HG03064 (cell line): Measurements from ENCODE around the gene SEC22B.
A peak's percentile ranks its signal among the peaks of the same experiment; 100 is the strongest.
"Not testable (repeated sequence)": the region's sequence is repeated elsewhere in the genome, so short reads cannot be mapped to it uniquely, and the experiment has no call there.

ENCODE experiments used
- ATAC-seq: cut with Tn5 transposase; IDR thresholded peaks from one replicate; pipeline ENCODE4 v1.9.1; 2021; ENCODE audit warnings: low read depth; ENCODE audit not compliant: unreplicated experiment

The SEC22B gene

DNA sequence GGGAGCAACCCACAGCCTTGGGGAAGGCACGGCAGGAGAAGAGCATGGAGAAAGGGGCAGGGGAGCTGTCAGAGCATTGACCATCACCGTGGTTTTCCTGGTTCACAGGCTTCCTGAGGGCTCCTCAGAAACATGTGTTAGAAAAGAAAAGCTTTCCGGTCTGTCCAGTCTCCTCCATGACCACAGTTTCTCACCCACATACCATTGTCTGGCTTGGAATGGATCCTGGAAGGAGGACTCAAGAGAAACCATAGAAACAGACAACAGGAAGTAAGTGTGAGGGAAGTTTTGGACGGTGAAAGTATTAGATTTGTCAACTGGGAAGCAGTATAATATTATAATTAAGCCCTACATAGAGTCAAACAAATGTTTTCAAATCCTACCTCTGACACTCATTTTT is 55.8 kb downstream of the SEC22B start:
- ATAC-seq, result not testable (repeated sequence)

DNA sequence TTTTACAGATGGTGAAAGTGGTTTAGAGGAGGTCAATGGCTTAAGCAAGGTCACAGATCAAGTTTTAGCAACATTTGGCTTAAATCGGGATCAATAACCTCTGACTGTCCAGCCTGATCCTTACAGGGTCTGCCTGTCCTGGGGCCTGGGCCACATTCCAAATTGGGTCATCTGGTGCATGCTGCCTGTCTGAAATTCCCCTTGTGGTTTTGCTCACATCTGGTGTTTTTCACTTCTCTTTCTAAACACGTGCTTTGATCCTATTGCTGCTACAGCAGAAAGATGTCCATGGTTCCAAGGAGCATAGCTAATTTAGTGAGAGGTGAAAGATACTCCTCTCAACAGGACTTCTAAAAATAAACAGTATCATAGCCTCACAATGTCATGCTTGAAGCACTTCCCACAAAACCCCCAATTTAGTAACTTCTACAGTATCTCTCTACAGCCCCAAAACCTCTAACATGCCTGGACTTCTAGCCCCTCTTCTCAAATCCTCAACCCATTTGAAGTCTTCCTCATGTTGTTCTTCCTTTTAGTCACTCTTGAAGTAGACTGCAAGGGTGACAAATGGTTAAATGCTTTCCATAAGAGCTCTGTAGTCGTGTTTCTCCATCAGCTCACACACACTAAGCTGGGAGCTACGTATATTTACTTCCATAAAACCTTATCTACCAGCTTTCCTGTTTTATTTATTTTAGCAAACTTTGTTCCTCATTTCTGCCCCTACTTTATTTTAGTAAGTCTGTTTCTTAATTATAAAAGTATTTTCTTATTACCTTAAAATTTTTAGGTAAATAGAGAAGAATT is 58.7 kb downstream of the SEC22B start:
- peak; percentile 58 for ATAC-seq

DNA sequence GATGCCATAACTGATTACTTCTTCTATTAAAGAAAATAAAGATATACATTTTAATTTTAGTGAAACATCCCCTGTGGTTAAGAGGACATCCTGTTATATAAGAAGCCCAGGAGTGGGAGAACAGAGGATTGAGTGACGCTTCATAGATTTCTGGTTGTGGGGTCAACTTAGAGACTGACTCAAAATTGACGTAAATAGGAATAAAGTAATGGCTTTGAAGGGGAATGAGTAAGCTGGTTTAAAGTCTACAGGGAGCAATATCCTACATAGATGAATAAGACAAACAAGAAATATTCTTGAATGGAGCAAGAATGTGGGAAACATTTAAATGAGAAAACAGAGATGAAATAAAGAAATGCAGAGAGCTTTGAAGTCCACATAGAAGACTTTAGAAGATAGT is 60.2 kb downstream of the SEC22B start:
- not testable (repeated sequence) for ATAC-seq

DNA sequence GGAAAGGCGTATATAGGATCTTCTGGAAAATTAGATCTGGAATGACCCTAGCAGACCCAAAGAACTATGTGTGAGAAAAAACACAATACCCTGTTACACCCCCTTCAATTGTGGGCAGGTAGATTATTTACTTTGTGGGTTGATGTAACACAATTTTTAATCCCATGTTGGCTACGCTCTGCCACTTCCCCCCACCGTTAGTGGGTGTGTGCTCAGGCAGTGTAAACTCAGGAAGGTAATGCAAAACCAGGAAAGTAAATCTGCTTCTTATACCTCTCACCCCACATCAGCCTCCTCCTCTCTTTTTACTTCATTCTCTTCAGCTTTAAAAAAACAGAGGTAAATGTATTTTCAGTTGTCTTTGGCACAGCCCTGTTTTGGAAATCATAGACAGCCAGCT is 63.2 kb downstream of the SEC22B start:
- not testable (repeated sequence) for ATAC-seq

DNA sequence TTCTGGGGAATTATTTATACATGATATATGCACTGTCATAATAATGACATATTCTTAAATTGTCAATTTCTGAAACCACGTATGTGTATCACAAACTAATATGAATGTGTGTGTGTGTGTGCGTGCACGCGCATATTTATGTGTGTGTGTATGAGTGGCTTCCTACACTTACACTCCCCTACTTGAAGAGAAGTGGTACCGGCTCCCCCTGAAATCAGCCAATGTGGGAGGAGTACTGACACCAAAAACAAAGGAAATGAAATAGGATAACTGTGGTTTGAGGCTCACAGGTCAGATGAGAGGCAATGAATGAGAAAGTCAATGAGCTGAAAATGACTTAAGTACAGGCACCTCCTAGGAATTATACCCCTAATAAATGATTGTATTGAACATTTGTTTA is 64.1 kb downstream of the SEC22B start:
- ATAC-seq, result not testable (repeated sequence)

DNA sequence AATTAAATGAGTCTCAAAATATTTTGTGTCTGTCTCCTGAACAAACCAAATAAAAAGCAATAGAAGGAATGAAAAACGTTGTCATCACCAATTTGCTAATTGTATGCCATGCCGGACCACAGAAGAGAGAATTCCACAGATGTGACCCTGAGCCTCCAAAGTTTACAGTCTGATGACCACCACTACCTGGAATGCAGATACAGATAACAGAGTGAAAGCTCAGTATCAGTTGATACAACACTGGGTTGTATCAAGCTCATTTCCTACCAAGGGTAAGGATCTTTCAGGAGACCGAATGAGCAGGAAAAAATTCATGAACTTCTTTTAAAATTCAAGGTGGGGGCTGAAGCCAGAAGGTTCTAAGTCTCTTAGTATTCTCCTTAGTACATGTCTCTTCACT is 64.5 kb downstream of the SEC22B start:
- ATAC-seq, result not testable (repeated sequence)

DNA sequence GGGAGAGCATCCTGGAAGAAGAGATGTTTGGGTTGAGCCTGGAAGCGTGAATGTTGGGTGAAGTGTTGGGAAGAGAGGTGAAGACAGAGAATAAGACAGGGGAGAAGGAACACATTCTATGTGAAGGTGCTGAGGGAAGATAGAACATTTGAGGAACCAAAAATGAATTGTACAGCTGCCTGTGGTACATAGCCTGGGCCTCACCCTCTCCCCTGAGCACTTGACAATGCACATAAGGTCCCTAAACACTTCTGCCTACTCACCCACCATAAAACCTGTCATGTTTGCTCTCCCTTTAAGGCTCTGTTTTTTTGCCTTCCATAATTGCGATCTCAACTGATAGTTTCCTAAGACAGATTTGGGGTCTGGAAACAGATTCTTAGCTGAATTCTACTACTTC is 65.3 kb downstream of the SEC22B start:
- not testable (repeated sequence) for ATAC-seq

DNA sequence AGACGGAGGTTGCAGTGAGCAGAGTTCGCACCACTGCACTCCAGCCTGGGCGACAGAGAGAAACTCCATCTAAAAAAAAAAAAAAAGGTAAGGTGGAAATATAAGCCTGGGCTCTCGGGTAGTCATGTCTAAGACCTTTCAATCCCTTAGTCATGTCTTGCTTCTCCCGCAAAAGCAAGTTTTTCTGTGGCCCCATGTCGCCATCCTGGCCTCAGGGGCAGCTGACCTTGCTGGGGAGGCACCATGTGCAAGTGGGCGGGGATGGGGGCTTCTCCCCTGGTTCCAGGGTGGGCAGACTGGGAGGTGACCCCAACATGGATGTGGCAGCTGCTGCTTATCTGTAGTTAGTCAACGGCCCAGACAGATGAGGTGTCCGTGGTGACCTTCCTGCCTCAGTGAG is 66.7 kb downstream of the SEC22B start:
- ATAC-seq, result not testable (repeated sequence)

DNA sequence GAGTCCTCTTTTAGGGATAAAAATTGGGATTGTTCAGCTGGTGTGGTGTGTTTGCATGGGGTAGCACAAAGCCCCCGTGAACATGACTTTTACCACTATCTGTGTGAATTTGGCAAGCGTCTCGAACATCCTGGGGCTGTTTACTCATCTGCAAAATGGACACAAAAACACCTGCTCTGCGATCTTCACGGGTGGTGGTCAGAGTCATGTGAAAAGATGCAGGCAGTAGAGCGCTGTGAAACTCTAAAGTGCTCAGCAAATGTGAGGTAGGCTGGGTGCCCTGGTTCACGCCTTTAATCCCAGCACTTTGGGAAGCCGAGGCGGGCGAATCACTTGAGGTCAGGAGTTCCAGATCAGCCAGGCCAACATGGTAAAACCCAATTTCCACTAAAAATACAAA is 67.1 kb downstream of the SEC22B start:
- not testable (repeated sequence) for ATAC-seq

DNA sequence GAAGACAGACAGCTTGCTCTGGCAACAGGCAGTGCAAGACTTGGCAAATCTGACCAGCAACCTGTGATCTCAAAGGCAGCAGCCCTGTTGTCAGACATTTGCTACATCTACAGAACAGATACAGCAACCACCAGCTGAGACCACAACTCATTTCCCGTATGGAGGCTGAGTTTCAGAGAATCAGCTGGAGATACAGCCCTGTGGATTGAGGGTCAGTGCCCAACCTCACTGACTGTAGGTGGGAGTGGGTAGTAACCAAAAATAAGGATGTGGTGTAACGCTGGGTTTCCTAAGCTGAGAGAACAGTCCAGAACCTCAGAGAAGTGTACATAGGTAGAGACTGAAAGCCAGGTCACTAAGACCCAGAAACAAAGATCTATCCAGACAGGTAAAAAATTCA is 71.0 kb downstream of the SEC22B start:
- not testable (repeated sequence) for ATAC-seq

DNA sequence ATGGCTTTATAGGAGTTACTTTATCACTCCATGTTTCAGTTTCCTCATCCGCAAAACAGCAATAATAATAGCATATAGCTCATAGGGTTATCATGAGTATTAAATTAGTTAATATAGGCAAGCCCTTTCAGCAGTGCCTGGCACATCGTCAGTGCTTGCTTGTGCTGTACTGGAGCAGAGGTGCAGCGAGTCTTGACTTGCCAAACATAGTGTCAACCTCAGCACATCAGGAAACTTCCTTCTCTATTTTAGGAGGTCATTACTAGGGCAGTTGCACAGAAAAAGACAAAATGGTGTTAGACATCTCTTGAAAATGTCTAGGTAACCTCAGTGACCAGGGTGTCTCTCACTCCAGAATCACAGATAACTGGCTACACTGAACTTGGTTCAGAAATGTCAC is 72.6 kb downstream of the SEC22B start:
- ATAC-seq, result not testable (repeated sequence)

DNA sequence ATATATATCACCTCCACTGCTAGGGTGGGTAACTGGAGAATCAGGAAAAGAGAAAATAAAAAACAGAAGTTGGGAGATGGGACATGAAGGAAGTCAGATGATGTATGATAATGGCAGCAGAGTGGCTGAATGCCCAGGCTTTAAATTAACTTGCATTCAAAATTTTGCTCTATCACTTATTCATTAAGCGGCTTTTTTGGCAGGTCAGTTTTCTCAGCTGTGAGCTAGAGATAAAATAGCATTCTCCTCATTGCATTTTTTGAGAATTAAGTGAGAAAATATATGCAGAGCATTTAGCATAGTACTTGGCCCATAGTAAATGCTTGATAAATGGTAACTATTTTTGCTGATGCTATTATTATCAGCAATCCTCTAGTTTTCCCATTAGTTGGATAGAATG is 74.7 kb downstream of the SEC22B start:
- not testable (repeated sequence) for ATAC-seq
